Nephron (organoid): ENCODE data around the gene INO80B.

Experiments
- H3K27ac Mint-ChIP-seq, 3 experiments: 2 replicates each; pipeline ENCODE4 v1.8.0; 2020; ENCODE audit warnings: mixed read lengths in 3 of 3, mild to moderate bottlenecking in 2 of 3, moderate library complexity in 1 of 3
- H3K27me3 Mint-ChIP-seq: 2 replicates; pipeline ENCODE4 v1.8.0; 2021; ENCODE audit warnings: low read depth, mild to moderate bottlenecking, moderate library complexity, mixed read lengths
- H3K36me3 Mint-ChIP-seq: 2 replicates; pipeline ENCODE4 v1.8.0; 2020; ENCODE audit warnings: low read depth, mixed read lengths
- H3K4me1 Mint-ChIP-seq: 2 replicates; pipeline ENCODE4 v1.8.0; 2020; ENCODE audit warnings: mixed read lengths
- H3K4me3 Mint-ChIP-seq, 3 experiments: 2 replicates each; pipeline ENCODE4 v1.8.0; 2020; ENCODE audit warnings: mild to moderate bottlenecking in 3 of 3, mixed read lengths in 3 of 3, moderate library complexity in 2 of 3
- H3K9me3 Mint-ChIP-seq: 2 replicates; pipeline ENCODE4 v1.8.0; 2020; ENCODE audit warnings: mixed read lengths
- CTCF ChIP-seq, 3 experiments: fragments of 200-600 bp; sonication (generic); IDR thresholded peaks; one replicate each; pipeline ENCODE4 v1.5.0; 2021; ENCODE audit warnings: antibody characterized with exemption in 3 of 3; ENCODE audit not compliant: unreplicated experiment in 3 of 3

The INO80B gene

GRCh38 chr2:74501335-74502071, 46.6 kb downstream of the INO80B start:
- Mint-ChIP-seq H3K4me3 (peak overlapping the region; percentile 77 to 87 (median 81)), H3K9me3 (no peaks in the 10 kb centered on the region), H3K4me1 (peaks cover 53% of the 10 kb centered on the region), H3K36me3 (peaks cover 21% of the 10 kb centered on the region), H3K27ac (peak overlapping the region; percentile 61 to 83 (median 63)), H3K27me3 (peaks cover 96% of the 10 kb centered on the region)
- no peak for TF ChIP-seq CTCF (IDR thresholded peaks at IDR 0.05; ENCODE audit: unreplicated experiment in 3 of 3)

GRCh38 chr2:74502147-74502719, 47.3 kb downstream of the INO80B start:
- Mint-ChIP-seq H3K4me1 (peaks cover 60% of the 10 kb centered on the region), H3K9me3 (no peaks in the 10 kb centered on the region), H3K27me3 (peaks cover 96% of the 10 kb centered on the region), H3K27ac (peak overlapping the region; percentile 61 to 83 (median 63)), H3K4me3 (peak overlapping the region; percentile 77 to 87 (median 81)), H3K36me3 (peaks cover 27% of the 10 kb centered on the region)
- TF ChIP-seq CTCF (IDR thresholded peaks at IDR 0.05; ENCODE audit: unreplicated experiment in 3 of 3) = no peak

- H3K36me3 Mint-ChIP-seq = peaks cover 31% of the 10 kb centered on the region
- H3K4me1 Mint-ChIP-seq = peaks cover 64% of the 10 kb centered on the region
- TF ChIP-seq CTCF (IDR thresholded peaks at IDR 0.05; ENCODE audit: unreplicated experiment in 3 of 3) = no peak
- no peaks in the 10 kb centered on the region for H3K9me3 Mint-ChIP-seq
- H3K27ac Mint-ChIP-seq = peak overlapping the region; percentile 61 to 83 (median 63)
- H3K27me3 Mint-ChIP-seq = peaks cover 95% of the 10 kb centered on the region
- peak overlapping the region; percentile 77 to 87 (median 81) for H3K4me3 Mint-ChIP-seq
Measured at GRCh38 chr2:74502720-74503505, 48.0 kb downstream of the INO80B start.

GRCh38 chr2:74503506-74504475, 48.9 kb downstream of the INO80B start:
- H3K36me3 Mint-ChIP-seq = peaks cover 31% of the 10 kb centered on the region
- peak overlapping the region; percentile 77 to 87 (median 81) for H3K4me3 Mint-ChIP-seq
- TF ChIP-seq CTCF (IDR thresholded peaks at IDR 0.05; ENCODE audit: unreplicated experiment in 3 of 3) = no peak
- H3K27ac Mint-ChIP-seq = peak overlapping the region; percentile 6 to 73 (median 61)
- H3K9me3 Mint-ChIP-seq = no peaks in the 10 kb centered on the region
- H3K4me1 Mint-ChIP-seq = peaks cover 61% of the 10 kb centered on the region
- H3K27me3 Mint-ChIP-seq = peaks cover 95% of the 10 kb centered on the region

GRCh38 chr2:74504591-74504990, 49.7 kb downstream of the INO80B start:
- TF ChIP-seq CTCF (IDR thresholded peaks at IDR 0.05; ENCODE audit: unreplicated experiment in 3 of 3) = no peak
- H3K9me3 Mint-ChIP-seq = no peaks in the 10 kb centered on the region
- H3K4me1 Mint-ChIP-seq = peaks cover 56% of the 10 kb centered on the region

More at GRCh38 chr2:74504591-74504990, 49.7 kb downstream of the INO80B start:
- Mint-ChIP-seq H3K27ac (peak overlapping the region; percentile 6 to 73 (median 12)), H3K27me3 (peaks cover 95% of the 10 kb centered on the region), H3K36me3 (peaks cover 31% of the 10 kb centered on the region), H3K4me3 (peak overlapping the region; percentile 77 to 87 (median 81))
